Caco-2 (cell line): ENCODE measurements around the gene NELFA. TPM values are rescaled to one million over a fixed set of nuclear protein-coding genes. Genes with fewer than 3 reads are reported as not detected.

Experiments used
- BruUV-seq: library from RNA; stranded (reverse); fragments of 400-500 nt; replicated peaks from 2 replicates; lab custom pipeline; 2021; lab: Mats Ljungman, UMichigan
- CTCF ChIA-PET: fragments of 300-600 bp; sonication (Branson Sonifier 250); formaldehyde crosslinking; loops from one replicate; lab custom pipeline; 2022; ENCODE audit warnings: antibody characterized with exemption; lab: Charles Lee
- POLR2A ChIA-PET: fragments of 300-600 bp; sonication (Branson Sonifier 250); formaldehyde crosslinking; loops from one replicate; lab custom pipeline; 2022; ENCODE audit warnings: antibody characterized with exemption; lab: Charles Lee
- DNase-seq, 2 experiments: peaks; one replicate each; pipeline versions ENCODE4 v3.0.0 to v3.0.0-alpha.2; 2020 to 2022
- H3K27me3 ChIP-seq: replicated peaks from 2 replicates; pipeline ENCODE4 v1.6.0; 2011; ENCODE audit warnings: low read length; ENCODE audit not compliant: control insufficient read depth, insufficient read depth
- H3K36me3 ChIP-seq: 2 replicates; pipeline ENCODE4 v1.5.1; 2011; ENCODE audit warnings: low read length; ENCODE audit not compliant: control insufficient read depth, insufficient read depth
- H3K4me1 ChIP-seq: fragments of 250-450 bp; sonication (Bioruptor Pico); 2 replicates; pipeline ENCODE4 v1.5.1; 2020; ENCODE audit warnings: mild to moderate bottlenecking
- H3K4me3 ChIP-seq: 2 replicates; pipeline ENCODE4 v1.5.1; 2011; ENCODE audit warnings: low read depth, mild to moderate bottlenecking, control low read depth, low read length
- H3K9me3 ChIP-seq: fragments of 250-450 bp; sonication (Bioruptor Pico); 2 replicates; pipeline ENCODE4 v1.5.1; 2020; ENCODE audit warnings: mild to moderate bottlenecking, moderate library complexity
- H3K27ac Mint-ChIP-seq: one replicate; pipeline ENCODE4 v1.8.0; 2022; ENCODE audit warnings: mixed read lengths; ENCODE audit not compliant: unreplicated experiment
- H3K27me3 Mint-ChIP-seq: one replicate; pipeline ENCODE4 v1.8.0; 2022; ENCODE audit warnings: mixed read lengths; ENCODE audit not compliant: insufficient read depth, unreplicated experiment
- H3K36me3 Mint-ChIP-seq: one replicate; pipeline ENCODE4 v1.8.0; 2022; ENCODE audit warnings: mild to moderate bottlenecking, mixed read lengths; ENCODE audit not compliant: insufficient read depth, unreplicated experiment
- H3K4me1 Mint-ChIP-seq: one replicate; pipeline ENCODE4 v1.8.0; 2022; ENCODE audit warnings: low read depth, mixed read lengths; ENCODE audit not compliant: unreplicated experiment
- H3K4me3 Mint-ChIP-seq: one replicate; pipeline ENCODE4 v1.8.0; 2022; ENCODE audit warnings: mild to moderate bottlenecking, moderate library complexity, mixed read lengths; ENCODE audit not compliant: unreplicated experiment
- H3K9me3 Mint-ChIP-seq: one replicate; pipeline ENCODE4 v1.8.0; 2022; ENCODE audit warnings: mixed read lengths; ENCODE audit not compliant: unreplicated experiment
- intact Hi-C: fragments of 100-400 bp; cut with micrococcal nuclease; formaldehyde crosslinking; loops from one replicate; pipeline ENCODE4 v1.10.0; 2022; ENCODE audit not compliant: unreplicated experiment
- total RNA-seq: library from RNA; stranded (reverse); gene quantifications from 2 replicates; pipeline ENCODE4 v1.2.3, GENCODE V29; 2022
- TF ChIP-seq, protein P1 (sequence below), 2 experiments: fragments of 200-600 bp in 1 of 2; IDR thresholded peaks; 1 replicate in 1 of 2; 2 replicates in 1 of 2; pipeline versions ENCODE4 v1.5.1 to v1.8.0; 2011 to 2022; ENCODE audit warnings: antibody characterized with exemption in 1 of 2, control low read depth in 1 of 2, inconsistent platforms in 1 of 2, low read depth in 1 of 2, low read length in 1 of 2, mild to moderate bottlenecking in 1 of 2, moderate library complexity in 1 of 2; ENCODE audit not compliant: insufficient read depth in 1 of 2, severe bottlenecking in 1 of 2, unreplicated experiment in 1 of 2

The NELFA gene
- total RNA-seq, 1 experiment from 2014 or later, result 53.0 TPM

GRCh38 chr4:1987296-1987695 is 21.5 kb downstream of the NELFA start:
- intact Hi-C loops, result loop anchor here (10.0 kb wide), 1 partner anchor 198 kb away; no protein-coding TSS in a partner anchor
- POLR2A ChIA-PET, result no interaction called here
- Histone ChIP-seq H3K9me3 (no peaks in the 10 kb centered on the region), H3K4me3 (no peak overlapping the region), H3K4me1 (no peaks in the 10 kb centered on the region), H3K27me3 (no peaks in the 10 kb centered on the region), H3K36me3 (peaks cover 5% of the 10 kb centered on the region)
- no peaks in the 10 kb centered on the region for H3K4me1 Mint-ChIP-seq
- CTCF ChIA-PET, result no interaction called here
- no TSS peak for BruUV-seq
- H3K27me3 Mint-ChIP-seq, result no peaks in the 10 kb centered on the region
- H3K4me3 Mint-ChIP-seq, result no peak overlapping the region
- no peaks in the 10 kb centered on the region for H3K9me3 Mint-ChIP-seq
- TF ChIP-seq, protein P1, sequence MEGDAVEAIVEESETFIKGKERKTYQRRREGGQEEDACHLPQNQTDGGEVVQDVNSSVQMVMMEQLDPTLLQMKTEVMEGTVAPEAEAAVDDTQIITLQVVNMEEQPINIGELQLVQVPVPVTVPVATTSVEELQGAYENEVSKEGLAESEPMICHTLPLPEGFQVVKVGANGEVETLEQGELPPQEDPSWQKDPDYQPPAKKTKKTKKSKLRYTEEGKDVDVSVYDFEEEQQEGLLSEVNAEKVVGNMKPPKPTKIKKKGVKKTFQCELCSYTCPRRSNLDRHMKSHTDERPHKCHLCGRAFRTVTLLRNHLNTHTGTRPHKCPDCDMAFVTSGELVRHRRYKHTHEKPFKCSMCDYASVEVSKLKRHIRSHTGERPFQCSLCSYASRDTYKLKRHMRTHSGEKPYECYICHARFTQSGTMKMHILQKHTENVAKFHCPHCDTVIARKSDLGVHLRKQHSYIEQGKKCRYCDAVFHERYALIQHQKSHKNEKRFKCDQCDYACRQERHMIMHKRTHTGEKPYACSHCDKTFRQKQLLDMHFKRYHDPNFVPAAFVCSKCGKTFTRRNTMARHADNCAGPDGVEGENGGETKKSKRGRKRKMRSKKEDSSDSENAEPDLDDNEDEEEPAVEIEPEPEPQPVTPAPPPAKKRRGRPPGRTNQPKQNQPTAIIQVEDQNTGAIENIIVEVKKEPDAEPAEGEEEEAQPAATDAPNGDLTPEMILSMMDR (IDR thresholded peaks at IDR 0.05; ENCODE audit: insufficient read depth in 1 of 2, low read depth in 1 of 2, low read length in 1 of 2, severe bottlenecking in 1 of 2, unreplicated experiment in 1 of 2), result no peak
- H3K27ac Mint-ChIP-seq, result no peak overlapping the region
- no peak for DNase-seq
- H3K36me3 Mint-ChIP-seq, result peaks cover 96% of the 10 kb centered on the region

- Histone ChIP-seq H3K9me3 (no peaks in the 10 kb centered on the region), H3K4me3 (no peak overlapping the region), H3K4me1 (no peaks in the 10 kb centered on the region), H3K27me3 (no peaks in the 10 kb centered on the region), H3K36me3 (peaks cover 5% of the 10 kb centered on the region)
- intact Hi-C loops, result loop anchor here (10.0 kb wide), 1 partner anchor 198 kb away; no protein-coding TSS in a partner anchor
- BruUV-seq, result no TSS peak
- Mint-ChIP-seq H3K4me3 (no peak overlapping the region), H3K9me3 (no peaks in the 10 kb centered on the region), H3K27me3 (no peaks in the 10 kb centered on the region), H3K36me3 (peaks cover 98% of the 10 kb centered on the region), H3K27ac (no peak overlapping the region), H3K4me1 (no peaks in the 10 kb centered on the region)
- ChIA-PET POLR2A (no interaction called here), CTCF (interaction anchor here (0.6 kb wide), 1 partner anchor 25 kb away, joined by 5 read pairs; no protein-coding TSS in a partner anchor)
- TF ChIP-seq, protein P1 (IDR thresholded peaks at IDR 0.05; ENCODE audit: insufficient read depth in 1 of 2, low read depth in 1 of 2, low read length in 1 of 2, severe bottlenecking in 1 of 2, unreplicated experiment in 1 of 2), result no peak
- DNase-seq, result no peak
These were observed 22.1 kb downstream of the NELFA start for GRCh38 chr4:1986578-1987210.

- POLR2A ChIA-PET, result no interaction called here
- H3K9me3 ChIP-seq, result no peaks in the 10 kb centered on the region
- no peaks in the 10 kb centered on the region for H3K4me1 ChIP-seq
- TF ChIP-seq, protein P1 (IDR thresholded peaks at IDR 0.05; ENCODE audit: insufficient read depth in 1 of 2, low read depth in 1 of 2, low read length in 1 of 2, severe bottlenecking in 1 of 2, unreplicated experiment in 1 of 2), result no peak
- Mint-ChIP-seq H3K9me3 (no peaks in the 10 kb centered on the region), H3K27me3 (no peaks in the 10 kb centered on the region), H3K36me3 (peaks cover 98% of the 10 kb centered on the region), H3K4me1 (no peaks in the 10 kb centered on the region), H3K4me3 (no peak overlapping the region), H3K27ac (no peak overlapping the region)
- no peak for DNase-seq
- CTCF ChIA-PET, result interaction anchor here (0.6 kb wide), 1 partner anchor 26 kb away, joined by 5 read pairs; no protein-coding TSS in a partner anchor
- H3K27me3 ChIP-seq, result no peaks in the 10 kb centered on the region
- BruUV-seq, result no TSS peak
- H3K4me3 ChIP-seq, result no peak overlapping the region
- intact Hi-C loops, result loop anchor here (10.0 kb wide), 1 partner anchor 199 kb away; no protein-coding TSS in a partner anchor
- H3K36me3 ChIP-seq, result peaks cover 5% of the 10 kb centered on the region
These were observed 22.8 kb downstream of the NELFA start for GRCh38 chr4:1985780-1986577.
